HG02943 (cell line): Measurements from ENCODE around the gene CDC5L.
A peak's percentile ranks its signal among the peaks of the same experiment; 100 is the strongest.
"Not testable (repeated sequence)": the region's sequence is repeated elsewhere in the genome, so short reads cannot be mapped to it uniquely, and the experiment has no call there.

ENCODE experiments used
- ATAC-seq: cut with Tn5 transposase; IDR thresholded peaks from one replicate; pipeline ENCODE4 v1.9.1; 2021; ENCODE audit warnings: mild to moderate bottlenecking, low read depth, moderate library complexity; ENCODE audit not compliant: unreplicated experiment

The CDC5L gene

DNA sequence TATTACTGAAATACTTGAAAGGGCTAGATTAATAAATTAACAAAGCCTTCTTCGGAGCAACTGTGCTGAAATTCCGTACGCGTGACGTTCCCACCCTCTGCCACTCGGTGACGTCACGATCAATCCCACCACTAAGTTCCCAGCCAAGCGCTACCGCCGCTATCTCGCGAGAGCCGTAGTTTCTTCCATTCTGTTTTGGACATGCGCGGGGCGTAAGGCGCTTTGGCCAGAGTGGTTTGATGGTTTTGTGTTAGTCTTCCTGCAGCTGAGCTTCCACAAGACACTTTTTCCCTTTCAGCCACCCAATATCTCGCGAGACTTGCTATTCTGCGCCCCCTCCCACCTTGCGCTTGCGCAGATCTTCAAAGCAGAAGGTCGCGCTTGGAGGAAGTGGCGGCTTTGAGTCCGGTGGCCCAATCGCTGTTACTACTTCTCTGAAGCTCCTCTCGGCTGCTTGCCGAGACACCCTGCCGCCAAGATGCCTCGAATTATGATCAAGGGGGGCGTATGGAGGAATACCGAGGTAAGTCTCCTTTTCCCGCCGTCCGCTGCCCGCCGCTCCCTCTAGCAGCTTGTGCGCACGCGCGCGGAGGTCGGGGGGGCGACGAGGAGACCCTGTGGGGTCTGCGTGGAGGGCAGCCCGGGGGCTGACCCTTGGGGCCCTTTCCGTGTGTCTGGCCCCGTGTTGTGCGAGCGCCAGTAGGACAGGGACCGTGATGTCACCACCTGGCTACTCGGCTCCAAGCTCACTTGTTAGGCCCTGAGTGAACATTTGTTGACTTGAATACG, at the start of gene CDC5L:
Gene CDC5L, plus strand, starts transcription at position 361 of the 789 bp plus-strand sequence. Its CDS starts 118 bp downstream, at position 479.
- ATAC-seq = peak; percentile 89

GRCh38 chr6:44338228-44339122, 49.0 kb upstream of the CDC5L start:
- ATAC-seq = no peak

- no peak for ATAC-seq
These were observed 48.2 kb upstream of the CDC5L start for GRCh38 chr6:44339301-44339700.

DNA sequence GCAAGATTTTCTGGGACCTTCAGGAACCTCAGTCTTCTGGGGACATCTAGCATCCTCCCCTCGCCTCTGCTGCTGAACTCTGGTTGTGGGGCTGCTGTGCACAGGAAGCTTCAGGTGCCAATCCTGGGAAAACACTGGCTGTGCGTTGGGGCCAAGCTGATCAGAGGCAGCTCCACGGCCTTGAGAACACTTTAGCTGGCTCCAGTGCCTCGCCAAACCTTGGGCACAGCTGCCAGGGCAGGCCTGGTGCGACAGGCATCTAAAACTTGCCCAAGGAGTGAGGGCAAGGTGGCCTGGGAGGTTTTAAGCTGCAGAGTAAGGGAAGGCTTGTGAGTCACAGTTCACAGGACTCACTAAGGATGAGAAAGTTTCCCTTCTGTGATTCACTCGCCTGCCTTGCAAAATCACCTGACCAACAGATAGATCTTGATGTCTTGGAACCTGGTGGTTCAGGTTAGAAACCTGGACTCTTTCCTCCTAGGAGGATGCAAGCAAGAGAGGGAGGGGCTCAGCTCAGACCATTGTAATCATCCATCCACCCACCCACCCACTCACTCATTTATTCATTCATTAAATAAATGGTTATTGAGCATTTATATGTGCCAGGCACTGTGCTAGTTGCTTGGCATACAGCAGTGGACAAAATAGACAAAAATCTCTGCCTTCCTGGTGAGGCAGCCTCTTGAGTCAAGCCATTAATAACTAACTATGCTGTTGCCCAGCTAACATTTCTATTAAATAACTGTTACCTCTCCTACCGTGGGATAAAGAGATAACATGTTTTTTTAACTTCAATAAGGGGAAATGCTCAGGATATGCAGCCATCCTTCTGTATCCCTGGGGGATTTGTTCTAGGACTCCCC, 47.5 kb upstream of the CDC5L start:
- no peak for ATAC-seq

DNA sequence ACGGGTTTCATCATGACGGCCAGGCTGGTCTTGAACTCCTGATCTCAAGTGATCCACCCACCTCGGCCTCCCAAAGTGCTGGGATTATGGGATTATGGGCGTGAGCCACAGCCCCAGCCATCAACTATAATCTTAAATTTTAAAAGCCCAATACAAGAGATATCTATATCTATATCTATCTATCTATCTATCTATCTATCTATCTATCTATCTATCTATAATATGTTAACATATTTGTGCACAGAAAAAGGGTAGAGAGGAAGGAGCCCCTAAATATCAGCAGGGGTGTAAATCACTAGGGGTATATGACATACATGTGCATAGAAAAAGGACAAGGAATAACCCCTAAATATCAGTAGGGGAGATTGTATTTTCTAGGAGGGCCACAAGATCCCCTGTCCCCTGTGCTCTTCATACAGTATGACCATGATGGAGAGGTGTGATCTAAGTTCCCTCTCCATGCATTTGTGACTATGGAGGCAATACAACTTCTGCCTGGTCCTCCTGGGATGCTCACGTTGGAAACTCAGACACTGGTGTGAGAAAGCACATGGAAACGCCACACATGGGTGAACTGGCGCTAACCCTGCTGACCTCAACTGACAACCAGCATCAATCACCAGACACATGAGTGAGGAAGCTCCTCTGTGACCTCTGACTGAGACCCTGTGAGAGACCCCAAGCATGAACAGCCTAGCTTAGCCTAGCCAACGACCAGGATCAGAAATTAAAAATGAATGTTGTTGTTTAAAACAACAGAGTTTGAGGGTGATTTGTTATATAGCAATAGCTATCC, 46.2 kb upstream of the CDC5L start:
- no peak for ATAC-seq

DNA sequence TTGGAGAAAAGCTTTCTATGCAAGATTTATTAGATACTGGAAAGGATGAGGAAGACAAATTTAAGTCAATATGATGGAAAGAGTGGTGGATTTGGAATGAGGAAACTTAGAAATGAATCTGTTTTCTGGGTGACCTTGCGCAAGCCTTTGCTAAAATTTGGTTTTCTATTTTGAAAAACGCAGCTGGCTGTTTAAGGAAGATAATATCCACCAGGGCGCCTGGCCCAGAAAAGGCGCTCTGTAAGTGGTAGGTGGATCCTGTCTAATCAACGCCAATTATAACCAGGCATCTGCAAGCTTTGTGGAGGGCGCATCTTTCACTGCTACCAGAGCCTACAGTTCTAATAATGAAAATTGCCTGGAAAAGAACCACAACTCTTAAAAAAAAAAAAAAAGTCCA, 45.5 kb upstream of the CDC5L start:
- ATAC-seq = no peak

GRCh38 chr6:44342489-44342888, 45.0 kb upstream of the CDC5L start, which contains the start of gene SPATS1:
Gene SPATS1, plus strand, starts transcription at chr6:44342650. Its CDS starts 446 bp downstream, at chr6:44343096.
- no peak for ATAC-seq

DNA sequence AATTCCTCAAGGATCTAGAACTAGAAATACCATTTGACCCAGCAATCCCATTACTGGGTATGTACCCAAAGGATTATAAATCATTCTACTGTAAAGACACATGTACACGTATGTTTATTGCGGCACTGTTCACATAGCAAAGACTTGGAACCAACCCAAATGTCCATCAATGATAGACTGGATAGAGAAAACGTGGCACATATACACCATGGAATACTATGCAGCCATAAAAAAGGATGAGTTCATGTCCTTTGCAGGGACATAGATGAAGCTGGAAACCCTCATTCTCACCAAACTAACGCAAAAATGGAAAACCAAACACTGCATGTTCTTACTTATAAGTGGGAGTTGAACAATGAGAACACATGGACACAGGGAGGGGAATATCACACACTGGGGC, 40.7 kb upstream of the CDC5L start:
- not testable (repeated sequence) for ATAC-seq

DNA sequence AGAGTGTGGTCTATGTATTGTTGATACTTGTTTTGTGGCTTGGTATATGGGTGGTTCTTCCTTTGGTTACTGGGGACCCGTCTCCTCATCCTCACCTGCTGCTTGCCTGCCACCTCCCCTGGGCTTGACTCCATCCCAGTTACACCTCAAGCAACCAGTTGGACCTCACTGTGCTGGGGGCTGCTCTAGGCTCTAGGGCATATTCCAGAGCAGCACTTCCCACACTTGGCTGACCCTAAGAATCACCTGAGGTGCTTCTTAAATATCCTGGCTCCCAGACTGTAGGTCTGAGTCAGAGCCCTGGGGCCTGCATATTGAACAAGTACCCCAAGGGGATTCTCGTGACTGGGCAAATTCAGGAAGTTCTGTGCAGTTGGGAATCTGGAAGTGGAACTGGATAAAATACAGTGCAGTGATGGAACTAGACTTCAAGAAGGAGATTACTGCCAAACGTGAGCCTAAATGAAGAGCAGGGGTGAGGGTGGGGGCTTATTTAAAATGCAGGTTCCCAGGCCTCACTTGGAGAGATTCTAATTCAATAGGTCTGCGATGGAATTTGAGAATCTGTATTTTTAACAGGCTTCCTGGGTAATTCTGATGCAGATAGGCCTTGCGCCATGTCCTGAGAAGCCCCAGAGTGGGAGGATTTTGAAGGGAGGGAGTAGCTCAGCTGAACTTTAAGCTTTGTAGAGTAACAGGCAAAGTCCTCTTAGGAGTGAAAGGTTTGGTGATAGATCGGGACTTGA, 37.4 kb upstream of the CDC5L start:
- no peak for ATAC-seq

DNA sequence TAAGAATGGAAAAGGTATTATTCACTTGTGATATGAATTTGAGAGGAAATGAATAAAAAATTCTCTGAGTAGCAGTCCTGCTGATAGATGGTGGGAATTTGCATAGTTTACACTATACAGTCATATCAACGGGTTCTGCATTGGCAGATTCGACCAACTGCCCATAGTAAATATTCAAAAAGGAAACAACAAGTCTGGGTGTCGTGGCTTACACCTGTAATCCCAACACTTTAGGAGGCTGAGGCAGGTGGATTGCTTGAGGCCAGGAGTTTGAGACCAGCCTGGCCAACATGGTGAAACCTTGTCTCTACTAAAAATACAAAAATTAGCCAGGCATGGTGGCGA, 36.9 kb upstream of the CDC5L start:
- ATAC-seq = not testable (repeated sequence)

DNA sequence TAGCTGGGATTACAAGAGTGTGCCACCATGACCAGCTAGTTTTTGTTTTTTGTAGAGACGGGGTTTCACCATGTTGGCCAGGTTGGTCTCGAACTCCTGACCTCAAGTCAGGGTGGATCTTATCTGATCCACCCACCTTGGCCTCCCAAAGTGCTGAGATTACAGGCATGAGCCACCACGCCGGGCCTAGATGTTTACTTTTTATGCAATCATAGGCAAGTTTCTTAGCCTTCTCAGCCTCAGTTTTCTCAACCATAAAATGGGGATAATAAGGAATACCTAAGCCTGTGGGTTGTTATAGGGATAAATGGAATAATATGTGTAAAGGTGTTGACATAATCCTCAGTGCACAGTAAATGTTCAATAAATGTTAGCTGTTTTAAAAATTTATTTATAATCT, 35.2 kb upstream of the CDC5L start:
- no peak for ATAC-seq

- no peak for ATAC-seq
These were observed 34.2 kb upstream of the CDC5L start for GRCh38 chr6:44353336-44353735.

DNA sequence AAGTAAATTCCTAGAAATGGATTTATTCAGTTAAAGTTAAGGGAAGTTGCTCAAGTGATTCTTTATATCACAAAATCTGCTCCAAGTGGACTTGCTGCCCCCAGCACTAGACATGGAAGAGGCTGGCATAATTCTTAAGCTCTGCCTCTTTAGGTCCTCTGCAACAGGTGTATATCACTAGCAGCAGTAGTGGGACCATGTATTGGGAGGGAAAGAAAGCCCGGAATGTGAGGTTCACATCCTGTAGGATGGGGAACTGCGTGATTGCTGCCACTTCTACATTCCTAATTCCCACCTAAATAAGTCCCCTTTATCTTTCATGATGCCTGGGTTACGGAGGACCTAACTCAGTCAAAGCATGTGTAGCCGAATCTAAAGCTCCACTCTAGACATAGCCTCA, 31.9 kb upstream of the CDC5L start:
- ATAC-seq = no peak

DNA sequence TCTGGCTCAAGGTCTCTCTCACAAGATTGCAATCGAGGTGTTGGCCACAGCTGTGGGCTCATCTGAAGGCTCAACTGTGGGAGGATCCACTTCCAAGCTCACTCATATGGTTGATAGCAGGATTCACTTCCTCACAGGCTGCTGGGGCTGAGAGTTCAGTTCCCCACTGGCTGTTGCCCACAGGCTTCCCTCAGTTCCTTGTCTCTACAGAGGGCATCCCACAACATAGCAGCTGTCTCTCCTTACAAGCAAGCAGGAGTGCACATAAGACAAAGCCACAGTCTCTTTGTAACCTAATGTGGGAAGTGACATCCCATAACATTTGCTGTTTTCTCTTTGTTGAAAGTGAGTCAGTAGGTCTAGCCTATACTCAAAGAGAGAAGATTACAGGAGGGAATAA, 31.0 kb upstream of the CDC5L start:
- no peak for ATAC-seq

- ATAC-seq = no peak
These were observed 27.5 kb upstream of the CDC5L start for GRCh38 chr6:44359973-44360372.

DNA sequence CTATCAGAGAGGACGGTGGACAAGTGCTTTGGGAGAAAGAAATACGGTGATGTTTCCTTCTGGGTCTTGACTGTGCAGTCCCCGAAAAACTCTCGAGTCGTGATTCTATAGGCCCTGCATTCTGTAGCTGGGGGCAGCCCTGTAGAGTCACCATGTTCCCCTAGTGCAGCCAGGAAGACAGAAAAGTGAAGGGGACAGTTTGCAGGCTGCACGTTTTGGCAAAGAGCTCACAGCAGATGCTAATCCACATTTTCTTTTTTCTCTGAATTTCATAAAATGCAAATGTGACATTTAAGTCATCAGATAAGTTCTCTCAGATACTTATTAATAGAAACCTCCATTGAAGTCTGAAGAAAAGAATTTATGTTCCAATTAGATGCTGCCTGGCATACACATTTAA, 25.6 kb upstream of the CDC5L start:
- no peak for ATAC-seq

GRCh38 chr6:44363377-44363926, 24.1 kb upstream of the CDC5L start:
- no peak for ATAC-seq

GRCh38 chr6:44366781-44367180, 20.7 kb upstream of the CDC5L start:
- ATAC-seq = no peak

DNA sequence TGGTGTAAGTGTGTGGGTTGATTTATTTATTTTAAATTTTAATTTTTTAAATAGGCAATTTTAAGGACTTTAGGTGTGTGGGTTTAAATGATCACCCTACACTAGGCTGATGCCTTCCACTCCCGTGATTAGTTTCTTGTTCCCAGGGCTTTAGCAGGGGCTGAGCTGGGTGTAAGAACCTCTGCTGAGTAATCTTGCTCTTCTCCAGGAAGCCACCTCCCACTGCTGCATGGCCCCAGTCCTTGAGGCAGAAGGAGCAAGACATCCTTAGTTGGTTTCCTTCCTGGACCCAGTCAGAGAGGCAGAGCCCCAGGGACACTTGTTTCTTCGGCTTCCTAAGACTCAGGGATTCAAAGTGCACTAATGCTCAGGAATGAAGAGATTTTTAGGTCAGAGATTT, 19.8 kb upstream of the CDC5L start:
- no peak for ATAC-seq
